Naive thymus-derived CD8-positive, alpha-beta T cell (primary cell): ENCODE results near the gene MRPL32. TPM values are rescaled to one million over a fixed set of nuclear protein-coding genes. Genes with fewer than 3 reads are reported as not detected.
"Not testable (repeated sequence)": the region's sequence is repeated elsewhere in the genome, so short reads cannot be mapped to it uniquely, and the experiment has no call there.

Source experiments
- ATAC-seq, 2 donors: fragments of 150-1000 bp; cut with Tn5 transposase in 1 of 2; sonication (Bioruptor Pico), chemical (Tn5 transposase) in 1 of 2; 1 replicate in 1 of 2; 2 replicates in 1 of 2; pipeline ENCODE4 v1.10.0; 2021; ENCODE audit warnings: mild to moderate bottlenecking in 2 of 2, moderate library complexity in 2 of 2
- POLR2A ChIA-PET: fragments of 350-600 bp; sonication (Branson Sonifier 250); formaldehyde crosslinking; loops from one replicate; lab custom pipeline; 2021; ENCODE audit warnings: antibody characterized with exemption; lab: Charles Lee
- DNase-seq, 10 donors: peaks; one replicate each; pipeline versions ENCODE4 v3.0.0 to v3.0.0-alpha.2; 2020 to 2022
- H3K27ac Mint-ChIP-seq, 10 donors: one replicate each; pipeline ENCODE4 v1.8.0; 2020 to 2022; ENCODE audit warnings: mild to moderate bottlenecking in 10 of 10, mixed read lengths in 10 of 10, moderate library complexity in 4 of 10, inconsistent platforms in 1 of 10
- H3K27me3 Mint-ChIP-seq, 5 donors: one replicate each; pipeline ENCODE4 v1.8.0; 2021 to 2022; ENCODE audit warnings: mixed read lengths in 5 of 5
- H3K36me3 Mint-ChIP-seq, 3 donors: one replicate each; pipeline ENCODE4 v1.8.0; 2020 to 2022; ENCODE audit warnings: mixed read lengths in 3 of 3, mild to moderate bottlenecking in 2 of 3, inconsistent platforms in 1 of 3
- H3K4me1 Mint-ChIP-seq, 4 donors: one replicate each; pipeline ENCODE4 v1.8.0; 2021 to 2022; ENCODE audit warnings: mixed read lengths in 4 of 4
- H3K4me3 Mint-ChIP-seq, 10 donors: one replicate each; pipeline ENCODE4 v1.8.0; 2020 to 2022; ENCODE audit warnings: mild to moderate bottlenecking in 10 of 10, mixed read lengths in 10 of 10, moderate library complexity in 6 of 10, inconsistent platforms in 1 of 10
- H3K9me3 Mint-ChIP-seq, 9 donors: one replicate each; pipeline ENCODE4 v1.8.0; 2020 to 2022; ENCODE audit warnings: mixed read lengths in 9 of 9, mild to moderate bottlenecking in 3 of 9, inconsistent platforms in 1 of 9, moderate library complexity in 1 of 9
- polyA plus RNA-seq, 3 donors: library from polyadenylated mRNA; unstranded; fragments of 300-500 nt; fragmentation: Illumina TruSeq; gene quantifications; one replicate each; pipeline ENCODE4 v1.2.3, GENCODE V29; 2021
- total RNA-seq, 8 experiments: library from RNA in 2 of 8; stranded (reverse) in 2 of 8; gene quantifications; one replicate each; pipeline ENCODE4 v1.2.3 and lab custom pipeline; 2021 to 2026

The MRPL32 gene
- total RNA-seq, result 10 to 100 TPM; 55.1 to 59.2 TPM
- polyA plus RNA-seq, result 10 to 100 TPM; 27.6 to 43.5 (median 30.7) TPM
- 43.5 to 107 (median 56.2) reads per million in 6 experiments for total RNA-seq (lab: John Stamatoyannopoulos, UW)

- H3K4me1 Mint-ChIP-seq, result peaks cover 24 to 81% (median 63%) of the 10 kb centered on the region in 4 donors
- H3K9me3 Mint-ChIP-seq, result no peaks in the 10 kb centered on the region
- H3K27ac Mint-ChIP-seq, result peak within 1 kb of the TSS; percentile 96 to 99 (median 98)
- ATAC-seq (peak; percentile 99), DNase-seq (peak; percentile 81 to 97 (median 94))
- H3K36me3 Mint-ChIP-seq, result peaks cover 0 to 28% (median 0%) of the 10 kb centered on the region in 3 donors
- H3K27me3 Mint-ChIP-seq, result no peaks in the 10 kb centered on the region
- POLR2A ChIA-PET, result interaction anchor here (0.6 to 4.0 kb wide), 16 partner anchors 9 to 1916 kb away, joined by 3 to 30 read pairs (median 4); partner anchors contain the start of genes C7orf25, COA1, MRPS24 and STK17A
- H3K4me3 Mint-ChIP-seq, result peak within 1 kb of the TSS; percentile 89 to 100 (median 99)
Measured at GRCh38 chr7:42931834-42932651, at the start of gene MRPL32, which contains the start of gene PSMA2. Gene MRPL32 (plus strand): TSS chr7:42932376. CDS start chr7:42932387, 11 bp downstream. Gene PSMA2 (minus strand): TSS chr7:42932174. CDS start chr7:42932158, 16 bp downstream.

- Mint-ChIP-seq H3K36me3 (no peaks in the 10 kb centered on the region), H3K27me3 (no peaks in the 10 kb centered on the region), H3K27ac (no peak overlapping the region), H3K4me1 (peaks cover 15 to 21% (median 19%) of the 10 kb centered on the region in 4 donors), H3K4me3 (no peak overlapping the region), H3K9me3 (no peaks in the 10 kb centered on the region)
- no peak for DNase-seq
- ATAC-seq, result no peak
- POLR2A ChIA-PET, result interaction anchor here (0.6 kb wide), 1 partner anchor 983 kb away, joined by 4 read pairs; no protein-coding TSS in a partner anchor
Measured at GRCh38 chr7:42883950-42884349, 48.2 kb upstream of the MRPL32 start.

GRCh38 chr7:42885183-42885582 is 47.0 kb upstream of the MRPL32 start:
- H3K36me3 Mint-ChIP-seq, POLR2A ChIA-PET, ATAC-seq, H3K4me3 Mint-ChIP-seq, DNase-seq, H3K27ac Mint-ChIP-seq, H3K27me3 Mint-ChIP-seq, H3K9me3 Mint-ChIP-seq: not testable (repeated sequence)
- H3K4me1 Mint-ChIP-seq, result peaks cover 18 to 24% (median 23%) of the 10 kb centered on the region in 4 donors

- Mint-ChIP-seq H3K4me1 (peaks cover 18 to 24% (median 23%) of the 10 kb centered on the region in 4 donors), H3K36me3 (no peaks in the 10 kb centered on the region), H3K9me3 (no peaks in the 10 kb centered on the region), H3K4me3 (peak overlapping the region in 1 of 10 donors; percentile 4), H3K27ac (peak overlapping the region in 2 of 10 donors; percentile 14 to 52), H3K27me3 (no peaks in the 10 kb centered on the region)
- no peak for DNase-seq
- ATAC-seq, result no peak
- POLR2A ChIA-PET, result interaction anchor here (0.8 kb wide), 1 partner anchor 700 kb away, joined by 3 read pairs; no protein-coding TSS in a partner anchor
Measured at GRCh38 chr7:42886129-42886528, 46.0 kb upstream of the MRPL32 start.

- DNase-seq (no peak), ATAC-seq (no peak)
- no peaks in the 10 kb centered on the region for H3K9me3 Mint-ChIP-seq
- peaks cover 18 to 24% (median 23%) of the 10 kb centered on the region in 4 donors for H3K4me1 Mint-ChIP-seq
- POLR2A ChIA-PET, result interaction anchor here (0.8 to 3.3 kb wide), 4 partner anchors 9 to 699 kb away, joined by 3 to 22 read pairs (median 4); partner anchors contain the start of genes MRPL32 and PSMA2
- H3K4me3 Mint-ChIP-seq, result peak overlapping the region; percentile 58 to 94 (median 92)
- no peaks in the 10 kb centered on the region for H3K36me3 Mint-ChIP-seq
- peak overlapping the region; percentile 55 to 98 (median 96) for H3K27ac Mint-ChIP-seq
- no peaks in the 10 kb centered on the region for H3K27me3 Mint-ChIP-seq
Measured at GRCh38 chr7:42886893-42887505, 45.2 kb upstream of the MRPL32 start.

GRCh38 chr7:42893346-42894240 is 38.6 kb upstream of the MRPL32 start:
- Mint-ChIP-seq H3K27ac (no peak overlapping the region), H3K9me3 (peaks cover 7 to 48% (median 23%) of the 10 kb centered on the region in 9 donors), H3K36me3 (peaks cover 7 to 38% (median 26%) of the 10 kb centered on the region in 3 donors), H3K27me3 (peaks cover 0 to 4% (median 0%) of the 10 kb centered on the region in 5 donors), H3K4me3 (peak overlapping the region in 1 of 10 donors; percentile 14), H3K4me1 (peaks cover 6 to 9% (median 7%) of the 10 kb centered on the region in 4 donors)
- DNase-seq, result no peak
- POLR2A ChIA-PET, result interaction anchor here (0.5 kb wide), 1 partner anchor 31 kb away, joined by 5 read pairs; no protein-coding TSS in a partner anchor
- no peak for ATAC-seq

GRCh38 chr7:42900842-42901241 is 31.3 kb upstream of the MRPL32 start:
- Mint-ChIP-seq H3K27me3 (peaks cover 0 to 4% (median 0%) of the 10 kb centered on the region in 5 donors), H3K9me3 (peaks cover 3 to 27% (median 8%) of the 10 kb centered on the region in 9 donors), H3K27ac (peak overlapping the region in 1 of 10 donors; percentile 43), H3K36me3 (peaks cover 0 to 22% (median 8%) of the 10 kb centered on the region in 3 donors), H3K4me1 (peaks cover 0 to 3% (median 0%) of the 10 kb centered on the region in 4 donors), H3K4me3 (no peak overlapping the region)
- DNase-seq (no peak), ATAC-seq (no peak)
- POLR2A ChIA-PET, result no interaction called here

- DNase-seq, result no peak
- H3K4me1 Mint-ChIP-seq, result no peaks in the 10 kb centered on the region
- H3K9me3 Mint-ChIP-seq, result peaks cover 0 to 12% (median 1%) of the 10 kb centered on the region in 9 donors
- POLR2A ChIA-PET, result no interaction called here
- H3K36me3 Mint-ChIP-seq, result peaks cover 0 to 9% (median 0%) of the 10 kb centered on the region in 3 donors
- ATAC-seq, result no peak
- H3K27ac Mint-ChIP-seq, result no peak overlapping the region
- no peak overlapping the region for H3K4me3 Mint-ChIP-seq
- no peaks in the 10 kb centered on the region for H3K27me3 Mint-ChIP-seq
Measured at GRCh38 chr7:42902331-42902730, 29.8 kb upstream of the MRPL32 start.

GRCh38 chr7:42906181-42906580 is 26.0 kb upstream of the MRPL32 start:
- Mint-ChIP-seq H3K4me3 (no peak overlapping the region), H3K27ac (no peak overlapping the region), H3K4me1 (peaks cover 18 to 36% (median 21%) of the 10 kb centered on the region in 4 donors), H3K27me3 (no peaks in the 10 kb centered on the region), H3K36me3 (peaks cover 0 to 2% (median 0%) of the 10 kb centered on the region in 3 donors), H3K9me3 (no peaks in the 10 kb centered on the region)
- POLR2A ChIA-PET, result no interaction called here
- DNase-seq (no peak), ATAC-seq (no peak)

- H3K27ac Mint-ChIP-seq, result no peak overlapping the region
Measured at GRCh38 chr7:42907316-42907715, 24.9 kb upstream of the MRPL32 start.

GRCh38 chr7:42910306-42910705 is 21.9 kb upstream of the MRPL32 start:
- Mint-ChIP-seq H3K9me3 (no peaks in the 10 kb centered on the region), H3K36me3 (peaks cover 0 to 3% (median 2%) of the 10 kb centered on the region in 3 donors), H3K4me1 (peaks cover 37 to 73% (median 57%) of the 10 kb centered on the region in 4 donors), H3K4me3 (peak overlapping the region in 9 of 10 donors; percentile 14 to 96 (median 92)), H3K27ac (peak overlapping the region in 6 of 10 donors; percentile 11 to 94 (median 39)), H3K27me3 (no peaks in the 10 kb centered on the region)
- DNase-seq (no peak), ATAC-seq (no peak)
- POLR2A ChIA-PET, result interaction anchor here (1.7 to 3.3 kb wide), 2 partner anchors 22 kb away, joined by 6 to 10 read pairs; partner anchors contain the start of genes MRPL32 and PSMA2

More at GRCh38 chr7:42907316-42907715, 24.9 kb upstream of the MRPL32 start:
- Mint-ChIP-seq H3K4me3 (no peak overlapping the region), H3K27me3 (no peaks in the 10 kb centered on the region), H3K9me3 (no peaks in the 10 kb centered on the region), H3K4me1 (peaks cover 20 to 43% (median 28%) of the 10 kb centered on the region in 4 donors), H3K36me3 (peaks cover 0 to 2% (median 0%) of the 10 kb centered on the region in 3 donors)
- DNase-seq, result no peak
- POLR2A ChIA-PET, result no interaction called here
- no peak for ATAC-seq
